Right lobe of liver (tissue), 4 donors: Measurements from ENCODE around the gene IRGM.
"Not testable (repeated sequence)": the region's sequence is repeated elsewhere in the genome, so short reads cannot be mapped to it uniquely, and the experiment has no call there.

Experiments
- CTCF ChIP-seq, 4 donors: fragments of 200-600 bp in 3 of 4; fragments of 450-650 bp in 1 of 4; IDR thresholded peaks; one replicate each; pipeline versions ENCODE4 v1.5.1 to v1.8.0; 2016 to 2022; ENCODE audit warnings: antibody characterized with exemption in 4 of 4, mild to moderate bottlenecking in 2 of 4
- POLR2A ChIP-seq: fragments of 450-650 bp; IDR thresholded peaks from one replicate; pipeline ENCODE4 v1.6.1; 2017; ENCODE audit warnings: antibody characterized with exemption, mild to moderate bottlenecking
- donor health status: DM: no; HTN: no; CAD: no.
- donor health status: DM: no; HTN: no; CAD: no.
- donor health status: DM: no; HTN: yes; CAD: no.

GRCh38 chr5:150831821-150832220 is 14.5 kb upstream of the IRGM start:
- TF ChIP-seq CTCF (IDR thresholded peaks at IDR 0.05); POLR2A: not testable (repeated sequence)
